ENCODE data around the gene TSC22D4.

TSC22D4 gene

DNA sequence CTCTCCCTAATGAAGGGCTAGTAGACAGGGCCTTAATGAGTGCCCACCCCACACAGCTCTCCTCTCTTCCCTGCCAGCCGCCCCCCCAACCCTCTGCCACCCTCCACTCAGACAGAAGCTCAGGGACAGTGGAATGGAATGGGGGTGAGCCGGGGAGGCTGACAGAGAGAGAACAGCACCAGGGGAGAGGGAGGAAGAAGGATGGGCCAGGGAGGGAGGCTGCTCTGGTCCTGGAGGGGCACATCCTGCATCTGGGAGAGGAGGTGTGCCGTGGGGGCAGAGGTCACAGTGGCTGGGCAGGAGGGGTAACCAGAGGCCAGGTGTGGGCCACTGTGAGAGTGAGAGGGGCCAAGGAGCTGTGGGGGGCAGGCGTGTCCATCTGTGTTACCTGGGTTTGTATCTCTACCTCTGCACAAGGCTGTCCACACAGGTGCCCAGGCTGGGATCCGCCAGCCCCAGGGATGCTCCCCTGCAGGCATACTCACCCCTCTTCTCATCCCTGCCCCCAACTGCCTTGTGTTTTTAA is 7.2 kb upstream of the TSC22D4 start:
- TF ChIP-seq, protein P1, sequence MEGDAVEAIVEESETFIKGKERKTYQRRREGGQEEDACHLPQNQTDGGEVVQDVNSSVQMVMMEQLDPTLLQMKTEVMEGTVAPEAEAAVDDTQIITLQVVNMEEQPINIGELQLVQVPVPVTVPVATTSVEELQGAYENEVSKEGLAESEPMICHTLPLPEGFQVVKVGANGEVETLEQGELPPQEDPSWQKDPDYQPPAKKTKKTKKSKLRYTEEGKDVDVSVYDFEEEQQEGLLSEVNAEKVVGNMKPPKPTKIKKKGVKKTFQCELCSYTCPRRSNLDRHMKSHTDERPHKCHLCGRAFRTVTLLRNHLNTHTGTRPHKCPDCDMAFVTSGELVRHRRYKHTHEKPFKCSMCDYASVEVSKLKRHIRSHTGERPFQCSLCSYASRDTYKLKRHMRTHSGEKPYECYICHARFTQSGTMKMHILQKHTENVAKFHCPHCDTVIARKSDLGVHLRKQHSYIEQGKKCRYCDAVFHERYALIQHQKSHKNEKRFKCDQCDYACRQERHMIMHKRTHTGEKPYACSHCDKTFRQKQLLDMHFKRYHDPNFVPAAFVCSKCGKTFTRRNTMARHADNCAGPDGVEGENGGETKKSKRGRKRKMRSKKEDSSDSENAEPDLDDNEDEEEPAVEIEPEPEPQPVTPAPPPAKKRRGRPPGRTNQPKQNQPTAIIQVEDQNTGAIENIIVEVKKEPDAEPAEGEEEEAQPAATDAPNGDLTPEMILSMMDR (IDR thresholded peaks at IDR 0.05) = no peak

DNA sequence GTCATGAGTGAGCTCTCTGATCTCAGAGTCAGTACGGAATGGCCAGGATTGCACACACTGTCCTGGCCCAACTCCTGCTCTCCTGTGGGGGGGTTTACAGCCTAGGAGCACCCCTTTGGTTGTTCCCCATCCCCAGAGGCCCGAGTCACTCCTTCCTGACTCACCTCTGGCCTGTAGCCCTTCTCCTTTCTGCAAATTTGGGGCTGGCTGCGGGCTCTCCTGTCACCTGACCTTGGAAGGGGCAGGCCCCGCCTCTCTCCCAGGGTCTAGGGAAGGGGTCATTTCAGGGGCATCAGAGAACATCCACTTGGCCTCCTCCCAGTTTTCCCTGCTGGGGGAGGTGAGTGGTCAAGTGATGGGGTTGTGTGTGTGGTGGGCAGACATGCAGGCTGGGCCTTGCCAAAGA is 6.5 kb upstream of the TSC22D4 start:
- TF ChIP-seq, protein P1 (IDR thresholded peaks at IDR 0.05) = no peak

DNA sequence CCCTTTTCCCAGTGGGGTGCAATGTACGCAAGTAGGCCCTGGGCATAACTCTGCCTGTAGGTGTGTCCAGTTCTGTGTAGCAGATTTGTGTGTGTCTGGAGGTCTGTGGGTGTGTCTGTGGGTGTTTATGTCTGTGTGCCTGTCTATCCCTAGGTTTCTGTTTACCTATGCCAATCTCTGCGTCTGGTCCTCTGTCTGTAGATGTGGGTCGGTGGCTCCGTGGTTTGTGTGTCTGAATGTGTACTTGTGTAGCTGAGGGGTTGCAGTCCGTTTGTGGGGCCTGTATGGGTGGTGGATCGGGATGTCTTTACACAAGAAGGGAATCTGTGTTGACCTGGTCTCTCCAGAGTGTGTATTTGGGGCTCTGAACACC is 5.6 kb upstream of the TSC22D4 start:
- TF ChIP-seq, protein P1 (IDR thresholded peaks at IDR 0.05) = no peak

DNA sequence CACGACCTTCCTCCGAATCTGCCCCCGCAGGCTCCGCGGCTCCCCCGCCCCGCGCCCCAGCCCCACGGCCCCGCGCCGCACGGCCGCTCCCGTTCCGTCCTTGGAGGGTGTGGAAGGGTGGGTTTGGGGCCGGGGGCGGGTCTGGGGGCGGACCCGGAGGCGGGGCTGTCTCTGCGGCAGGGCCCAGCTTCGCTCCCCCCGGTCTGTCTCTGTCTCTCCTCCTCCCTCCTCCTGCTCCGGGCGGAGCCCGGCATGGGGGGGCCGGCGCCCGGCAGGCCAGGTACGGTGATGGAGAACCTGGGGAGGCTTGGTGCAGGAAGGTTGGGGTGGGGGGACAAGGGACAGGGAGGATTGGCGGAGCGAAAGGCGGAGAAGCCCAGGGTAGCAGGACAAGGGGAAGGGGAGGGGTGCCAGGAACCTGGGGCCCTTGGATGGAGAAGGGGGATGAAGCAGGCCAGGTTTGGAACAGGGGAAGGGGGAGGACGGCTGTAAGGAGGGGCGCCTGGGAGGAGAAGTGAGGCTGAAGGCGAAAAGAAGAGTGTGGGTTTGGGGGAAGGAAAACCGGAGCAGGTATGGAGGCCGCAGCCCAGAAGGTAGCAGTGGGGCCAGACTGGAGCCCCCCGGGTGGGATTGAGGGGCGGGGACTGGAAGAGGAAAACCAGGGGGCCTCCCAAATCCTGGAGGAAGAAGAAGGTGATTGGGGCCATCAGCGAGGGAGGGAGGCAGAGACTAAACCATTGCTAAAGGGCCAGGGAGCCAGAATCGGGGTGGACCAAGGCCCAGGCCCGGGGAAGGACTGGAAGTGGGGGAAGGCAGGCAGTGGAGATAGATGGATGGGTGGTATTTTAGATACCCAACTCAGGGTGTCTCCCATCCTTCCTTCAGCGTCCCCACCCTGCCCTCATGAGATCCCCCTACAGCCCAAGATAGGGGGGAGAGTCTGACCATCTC is 5.0 kb upstream of the TSC22D4 start, which contains the start of gene NYAP1:
Gene NYAP1, plus strand, starts transcription at position 206 of the 951 bp plus-strand sequence. CDS start 1,385 bp downstream, outside the sequence.
- TF ChIP-seq, protein P1 (IDR thresholded peaks at IDR 0.05) = no peak

DNA sequence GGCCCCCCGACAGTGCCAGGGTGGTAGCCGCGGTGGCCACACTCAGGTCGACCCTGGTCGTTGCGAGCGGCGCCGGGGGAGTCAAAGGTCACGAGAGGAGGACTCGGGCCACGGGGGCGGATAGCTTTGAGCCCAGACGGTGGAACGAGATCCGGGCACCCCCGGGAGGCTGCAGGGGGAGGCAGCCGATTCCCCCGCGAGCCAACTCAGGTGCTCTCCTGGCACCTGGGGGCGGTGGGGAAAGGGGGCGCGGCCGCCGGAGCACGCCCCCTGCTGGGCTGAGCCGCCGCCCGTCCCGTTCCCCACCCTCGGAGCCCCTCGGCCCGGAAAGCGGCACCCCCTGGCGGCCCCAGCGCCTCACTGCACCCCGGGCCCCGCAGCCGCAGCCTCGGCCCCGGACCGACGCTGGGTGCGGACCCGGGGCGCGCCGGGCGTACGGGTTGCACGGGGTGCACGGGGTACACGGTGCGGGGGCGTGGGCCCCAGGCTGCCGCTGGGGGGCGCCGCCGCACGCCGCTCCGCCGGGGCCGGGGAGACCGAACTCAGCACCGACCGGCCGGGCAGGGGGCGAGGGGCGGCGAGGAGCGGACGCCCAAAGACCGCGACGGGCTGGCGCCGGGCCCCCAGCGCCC is 4.2 kb upstream of the TSC22D4 start:
- TF ChIP-seq, protein P1 (IDR thresholded peaks at IDR 0.05) = peak; percentile 99

DNA sequence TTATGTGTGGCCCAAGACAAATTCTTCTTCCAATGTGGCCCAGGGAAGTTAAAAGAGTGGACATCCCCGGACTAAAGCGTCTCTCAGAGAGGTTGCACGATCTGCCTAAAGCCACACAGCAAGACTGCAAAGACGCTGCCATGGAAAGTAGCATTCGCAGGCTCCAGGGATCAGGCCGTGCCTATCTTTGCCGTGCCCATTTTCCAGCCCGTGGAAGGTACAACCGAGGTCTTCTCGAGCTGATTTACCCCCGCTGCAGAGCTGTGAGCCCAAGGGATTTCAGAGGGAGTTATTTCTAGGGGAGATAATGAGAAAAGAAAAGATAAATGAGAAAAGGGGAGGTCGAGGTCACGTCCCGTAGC is 3.7 kb upstream of the TSC22D4 start:
- TF ChIP-seq, protein P1 (IDR thresholded peaks at IDR 0.05) = no peak

DNA sequence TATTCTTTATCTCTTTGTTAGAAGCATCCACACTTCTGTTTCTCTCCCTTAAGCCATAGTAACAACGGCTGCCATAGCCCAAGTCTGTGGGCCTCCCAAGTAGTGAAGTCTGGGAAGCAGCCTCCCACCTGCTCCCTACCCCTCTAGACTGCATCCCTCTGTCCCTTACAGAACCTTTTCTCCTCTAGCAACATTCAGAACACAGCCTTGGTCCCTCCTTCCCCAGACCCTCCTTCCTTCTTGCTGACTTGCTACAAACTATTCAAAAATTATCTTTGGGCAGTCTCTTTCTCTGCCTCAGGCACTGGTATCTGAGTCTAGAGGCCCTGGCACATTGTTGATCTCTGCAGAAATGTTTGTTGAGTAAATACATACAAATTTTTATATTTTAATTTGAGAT is 2.5 kb upstream of the TSC22D4 start:
- TF ChIP-seq, protein P1 (IDR thresholded peaks at IDR 0.05) = no peak

Measured in LNCAP (cell line).